ENCODE results near the gene MYH10.

DNA sequence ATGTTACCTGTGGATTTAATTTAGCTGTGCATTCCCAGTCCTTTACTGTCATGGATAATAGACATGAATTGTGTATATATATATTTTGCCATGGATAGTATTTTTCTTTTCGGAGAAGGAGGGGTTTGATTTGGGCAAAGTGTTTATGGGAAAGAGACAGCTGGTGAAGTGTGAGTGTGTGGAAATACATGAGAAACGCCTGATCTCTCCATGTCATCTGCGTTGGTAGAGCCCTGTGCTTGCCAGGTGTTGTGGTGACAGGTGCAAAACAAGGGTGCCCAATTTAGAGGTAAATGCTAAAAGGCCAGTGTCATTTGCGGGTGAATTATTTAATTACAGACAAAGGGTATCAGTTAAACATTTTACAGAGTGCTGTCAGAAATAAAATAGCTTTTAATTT is 171.4 kb downstream of the MYH10 start:
- TF ChIP-seq, protein P1, sequence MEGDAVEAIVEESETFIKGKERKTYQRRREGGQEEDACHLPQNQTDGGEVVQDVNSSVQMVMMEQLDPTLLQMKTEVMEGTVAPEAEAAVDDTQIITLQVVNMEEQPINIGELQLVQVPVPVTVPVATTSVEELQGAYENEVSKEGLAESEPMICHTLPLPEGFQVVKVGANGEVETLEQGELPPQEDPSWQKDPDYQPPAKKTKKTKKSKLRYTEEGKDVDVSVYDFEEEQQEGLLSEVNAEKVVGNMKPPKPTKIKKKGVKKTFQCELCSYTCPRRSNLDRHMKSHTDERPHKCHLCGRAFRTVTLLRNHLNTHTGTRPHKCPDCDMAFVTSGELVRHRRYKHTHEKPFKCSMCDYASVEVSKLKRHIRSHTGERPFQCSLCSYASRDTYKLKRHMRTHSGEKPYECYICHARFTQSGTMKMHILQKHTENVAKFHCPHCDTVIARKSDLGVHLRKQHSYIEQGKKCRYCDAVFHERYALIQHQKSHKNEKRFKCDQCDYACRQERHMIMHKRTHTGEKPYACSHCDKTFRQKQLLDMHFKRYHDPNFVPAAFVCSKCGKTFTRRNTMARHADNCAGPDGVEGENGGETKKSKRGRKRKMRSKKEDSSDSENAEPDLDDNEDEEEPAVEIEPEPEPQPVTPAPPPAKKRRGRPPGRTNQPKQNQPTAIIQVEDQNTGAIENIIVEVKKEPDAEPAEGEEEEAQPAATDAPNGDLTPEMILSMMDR (IDR thresholded peaks at IDR 0.05; ENCODE audit: insufficient read depth, low read length, poor library complexity, severe bottlenecking): no peak
- TF ChIP-seq EZH2phosphoT487 (conservative IDR thresholded peaks at IDR 0.05; ENCODE audit: low read length): no peak
